Pulmonary artery endothelial cell (primary cell): ENCODE measurements around the gene ZC3H14. TPM values are rescaled to one million over a fixed set of nuclear protein-coding genes. Genes with fewer than 3 reads are reported as not detected.

Experiments
- DNase-seq: peaks from one replicate; pipeline ENCODE4 v3.0.0-alpha.2; 2011; ENCODE audit warnings: low read depth, low spot score
- total RNA-seq: library from RNA; depleted of rRNA; stranded (reverse); fragments of >200 nt; gene quantifications from 2 replicates; pipeline ENCODE4 v1.2.3, GENCODE V29; 2014

ZC3H14 gene
- total RNA-seq, 1 donor from 2014 or later = 53.2 TPM

GRCh38 chr14:88669346-88669745 is 106.5 kb downstream of the ZC3H14 start:
- no peak for DNase-seq

Other genes starting within 250 kb of the ZC3H14 start
- 0.13 TPM in 1 of 2 replicates, not detected in the other for gene KCNK10, start 239.8 kb upstream of the ZC3H14 start, total RNA-seq
- 8.3 and 10.2 TPM in 2 replicates for gene SPATA7, start 177.4 kb upstream of the ZC3H14 start, total RNA-seq
- gene PTPN21, start 8.0 kb upstream of the ZC3H14 start, total RNA-seq = 4.7 and 7.9 TPM in 2 replicates
- under 0.01 and 0.14 TPM in 2 replicates for gene EML5, start 229.9 kb downstream of the ZC3H14 start, total RNA-seq